DOHH2 (cell line): Measurements from ENCODE around the gene TLE7.

Source experiments
- EZH2phosphoT487 ChIP-seq: fragments of 200-600 bp; sonication (generic); IDR thresholded peaks from 2 replicates; pipeline ENCODE4 v1.6.1; 2017; ENCODE audit warnings: borderline replicate concordance, mild to moderate bottlenecking, antibody characterized with exemption, low read length, moderate library complexity, mixed read lengths
- TF ChIP-seq, protein P1 (sequence below): fragments of 200-600 bp; sonication (generic); IDR thresholded peaks from one replicate; pipeline ENCODE4 v1.5.1; 2014; ENCODE audit warnings: antibody characterized with exemption, mild to moderate bottlenecking, low read depth, low read length; ENCODE audit not compliant: poor library complexity, severe bottlenecking

DNA sequence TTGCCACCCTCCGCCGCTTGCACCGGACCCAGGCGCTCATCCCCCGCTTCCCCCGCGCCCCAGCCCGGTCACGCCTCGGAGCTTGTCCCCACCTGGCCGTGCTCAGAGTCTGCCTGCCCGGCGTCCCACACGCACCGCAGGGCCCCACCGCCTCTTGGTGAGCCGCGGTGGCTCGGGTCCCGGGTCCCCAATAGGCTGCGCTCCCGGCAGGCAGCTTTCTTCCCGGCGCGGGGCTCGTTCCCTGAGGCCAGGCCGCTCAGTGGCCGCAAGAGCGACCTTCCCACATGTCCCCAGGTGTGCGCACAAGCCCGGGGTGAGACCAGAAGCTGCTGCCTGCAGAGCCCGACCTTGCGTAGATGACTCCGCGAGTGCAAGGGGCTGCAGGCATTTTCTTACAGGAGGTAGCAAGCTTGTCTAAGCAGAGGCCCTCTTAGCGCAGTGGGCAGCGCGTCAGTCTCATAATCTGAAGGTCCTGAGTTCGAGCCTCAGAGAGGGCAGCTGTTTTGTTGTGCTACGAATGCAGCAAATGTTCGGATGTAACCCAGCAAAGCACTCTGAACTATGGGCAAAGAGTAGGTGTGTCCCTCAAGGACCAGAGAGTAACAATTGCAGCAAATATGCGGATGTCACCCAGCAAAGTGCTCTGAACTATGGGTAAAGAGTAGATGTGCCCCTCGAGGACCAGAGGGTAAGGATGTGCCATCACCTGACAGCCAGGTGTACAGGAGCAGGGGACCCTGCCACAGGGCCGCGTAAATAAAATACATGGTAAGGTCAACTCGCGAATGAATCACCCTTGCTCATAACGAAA is 15.6 kb downstream of the TLE7 start:
- TF ChIP-seq, protein P1, sequence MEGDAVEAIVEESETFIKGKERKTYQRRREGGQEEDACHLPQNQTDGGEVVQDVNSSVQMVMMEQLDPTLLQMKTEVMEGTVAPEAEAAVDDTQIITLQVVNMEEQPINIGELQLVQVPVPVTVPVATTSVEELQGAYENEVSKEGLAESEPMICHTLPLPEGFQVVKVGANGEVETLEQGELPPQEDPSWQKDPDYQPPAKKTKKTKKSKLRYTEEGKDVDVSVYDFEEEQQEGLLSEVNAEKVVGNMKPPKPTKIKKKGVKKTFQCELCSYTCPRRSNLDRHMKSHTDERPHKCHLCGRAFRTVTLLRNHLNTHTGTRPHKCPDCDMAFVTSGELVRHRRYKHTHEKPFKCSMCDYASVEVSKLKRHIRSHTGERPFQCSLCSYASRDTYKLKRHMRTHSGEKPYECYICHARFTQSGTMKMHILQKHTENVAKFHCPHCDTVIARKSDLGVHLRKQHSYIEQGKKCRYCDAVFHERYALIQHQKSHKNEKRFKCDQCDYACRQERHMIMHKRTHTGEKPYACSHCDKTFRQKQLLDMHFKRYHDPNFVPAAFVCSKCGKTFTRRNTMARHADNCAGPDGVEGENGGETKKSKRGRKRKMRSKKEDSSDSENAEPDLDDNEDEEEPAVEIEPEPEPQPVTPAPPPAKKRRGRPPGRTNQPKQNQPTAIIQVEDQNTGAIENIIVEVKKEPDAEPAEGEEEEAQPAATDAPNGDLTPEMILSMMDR = no peak
- TF ChIP-seq EZH2phosphoT487 = no peak
